LoVo (cell line): ENCODE measurements around the gene CHRNA3.
"Not testable (repeated sequence)": the region's sequence is repeated elsewhere in the genome, so short reads cannot be mapped to it uniquely, and the experiment has no call there.

ENCODE experiments used
- DNase-seq: peaks from one replicate; pipeline ENCODE4 v3.0.0-alpha.2; 2016; ENCODE audit warnings: low spot score

CHRNA3 gene

GRCh38 chr15:78560201-78560600 lies 60.6 kb downstream of the CHRNA3 start:
- DNase-seq = not testable (repeated sequence)

GRCh38 chr15:78552597-78552996 lies 68.2 kb downstream of the CHRNA3 start:
- no peak for DNase-seq

- DNase-seq = no peak
These were observed 68.9 kb downstream of the CHRNA3 start for GRCh38 chr15:78551902-78552301.

GRCh38 chr15:78550815-78551214 lies 70.0 kb downstream of the CHRNA3 start:
- no peak for DNase-seq

- no peak for DNase-seq
These were observed 70.6 kb downstream of the CHRNA3 start for GRCh38 chr15:78550194-78550593.
